HG03097 (cell line): ENCODE measurements around the gene FNDC5.

ENCODE experiments used
- ATAC-seq: cut with Tn5 transposase; IDR thresholded peaks from one replicate; pipeline ENCODE4 v1.9.1; 2021; ENCODE audit not compliant: unreplicated experiment, low FRiP score

FNDC5 gene

DNA sequence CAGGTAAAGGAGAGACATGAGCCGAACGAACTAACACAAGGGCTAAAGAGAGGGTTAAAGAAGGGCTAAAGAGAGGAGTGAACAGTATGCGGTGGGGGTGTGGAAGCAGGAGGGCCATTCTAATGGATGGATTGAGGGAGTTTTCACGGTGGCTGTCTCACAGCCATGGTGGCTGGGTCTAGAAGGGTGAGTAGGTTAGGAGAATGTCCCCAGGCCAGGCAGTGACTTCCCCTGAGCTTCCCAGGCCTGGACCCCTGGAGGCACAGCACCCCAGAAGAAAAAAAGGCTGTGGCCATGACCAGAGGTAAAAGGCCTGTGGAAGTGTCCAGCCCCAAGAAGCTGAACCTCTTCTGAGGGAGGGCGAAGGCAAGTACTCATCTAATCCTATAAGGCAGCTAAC is 3.6 kb downstream of the FNDC5 start:
- ATAC-seq = no peak

- no peak for ATAC-seq
Measured at GRCh38 chr1:32865639-32866405, 4.9 kb downstream of the FNDC5 start.

DNA sequence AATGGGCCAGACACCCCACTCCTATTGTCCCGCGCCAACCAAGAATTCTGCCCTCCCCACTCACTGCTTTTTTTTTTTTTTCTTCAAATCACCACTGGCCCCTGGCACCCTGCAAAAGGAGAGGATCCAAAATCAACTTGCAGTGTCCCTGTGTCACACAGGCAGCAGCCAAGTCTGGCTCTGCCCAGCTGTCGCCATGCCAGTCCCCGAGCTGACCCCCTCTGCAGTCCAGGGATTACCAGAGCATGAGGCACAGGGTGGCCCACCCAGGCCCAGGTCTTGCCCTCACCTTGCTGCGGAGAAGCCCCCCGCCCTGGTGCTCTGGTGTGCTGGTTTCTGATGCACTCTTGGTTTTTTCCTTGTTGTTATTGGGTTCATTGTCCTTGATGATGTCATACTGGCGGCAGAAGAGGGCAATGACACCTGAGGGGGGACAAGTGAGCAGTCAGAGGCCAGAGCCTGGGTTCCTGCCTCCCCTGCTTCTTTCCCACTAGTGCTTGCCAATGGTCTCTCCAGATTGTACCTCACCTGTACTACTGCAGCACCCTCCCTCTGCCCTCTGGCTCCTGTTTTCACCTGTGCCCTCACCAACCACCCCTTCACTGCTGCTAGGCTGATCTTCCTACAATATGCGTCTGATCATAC is 6.2 kb downstream of the FNDC5 start:
- no peak for ATAC-seq

DNA sequence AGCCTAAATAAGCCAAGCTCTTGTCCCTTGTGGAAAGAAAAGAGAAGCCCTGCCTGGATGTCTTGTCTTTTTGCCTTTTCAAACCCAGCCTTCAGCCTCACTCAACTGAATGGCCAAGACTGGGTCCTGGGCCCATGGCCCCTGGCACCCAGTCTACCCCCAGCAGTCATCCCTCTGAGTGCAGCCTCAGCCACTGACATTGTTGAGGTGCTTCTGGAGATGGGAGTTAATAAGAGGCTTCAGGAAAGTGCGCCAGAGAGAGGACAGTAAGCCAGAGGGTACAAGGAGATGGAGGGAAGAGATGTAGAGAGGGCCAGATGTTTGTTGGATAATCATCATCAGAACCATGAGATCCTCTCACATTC is 6.8 kb downstream of the FNDC5 start:
- ATAC-seq = no peak

DNA sequence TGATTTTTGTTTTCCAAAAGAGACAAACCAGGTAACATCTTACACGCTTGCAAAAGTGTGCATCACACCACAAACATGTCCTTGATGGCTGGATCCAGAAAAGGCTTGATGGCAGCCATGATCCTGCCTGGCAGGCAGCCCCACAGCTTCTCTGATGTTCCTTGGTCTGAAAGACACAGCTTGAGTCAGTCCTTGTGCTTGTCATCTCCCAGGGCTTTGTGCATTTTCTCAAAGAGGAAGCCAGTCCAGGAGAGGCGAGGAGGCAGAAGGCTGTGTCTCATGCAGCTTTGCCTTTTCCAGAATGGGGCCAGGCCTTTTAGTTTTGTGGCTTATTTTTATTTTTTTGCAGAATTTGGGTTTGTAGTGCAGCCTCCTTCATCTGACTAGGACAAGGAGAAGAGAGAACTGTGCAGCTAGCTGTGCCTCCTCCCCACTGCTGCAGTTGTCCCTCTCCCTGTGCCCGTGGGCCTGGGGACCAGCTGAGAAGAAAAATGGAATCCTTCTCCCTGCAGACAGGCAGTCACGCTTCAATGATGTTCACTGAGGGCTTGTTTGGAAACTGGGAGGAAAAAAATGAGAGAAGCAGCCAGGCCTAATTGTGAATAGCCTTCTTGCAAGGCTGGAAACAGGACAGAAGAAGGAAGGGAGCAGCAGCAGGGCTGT is 7.4 kb downstream of the FNDC5 start:
- ATAC-seq = no peak

GRCh38 chr1:32861904-32862695 is 8.6 kb downstream of the FNDC5 start:
- no peak for ATAC-seq

DNA sequence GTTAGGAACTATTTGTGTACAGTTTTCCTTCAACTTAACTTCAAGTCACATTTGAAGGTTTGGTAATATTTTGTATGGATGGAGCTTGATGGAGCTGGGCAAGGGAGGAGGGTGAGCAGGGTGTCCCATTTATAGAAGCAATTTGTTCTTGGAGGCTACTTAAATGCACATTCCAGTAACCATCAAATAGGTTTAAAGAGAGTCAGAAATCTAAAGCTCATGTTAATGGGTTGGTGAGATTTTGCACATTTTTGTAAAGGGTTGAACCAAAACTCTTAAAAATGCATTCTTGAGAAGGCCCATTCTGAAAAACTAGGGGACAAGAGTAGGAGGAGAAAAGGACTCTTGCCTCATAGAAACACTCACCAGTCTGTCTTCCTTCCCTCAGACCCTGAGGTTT is 10.1 kb downstream of the FNDC5 start:
- ATAC-seq = no peak

GRCh38 chr1:32859915-32860314 is 10.8 kb downstream of the FNDC5 start:
- ATAC-seq = no peak

DNA sequence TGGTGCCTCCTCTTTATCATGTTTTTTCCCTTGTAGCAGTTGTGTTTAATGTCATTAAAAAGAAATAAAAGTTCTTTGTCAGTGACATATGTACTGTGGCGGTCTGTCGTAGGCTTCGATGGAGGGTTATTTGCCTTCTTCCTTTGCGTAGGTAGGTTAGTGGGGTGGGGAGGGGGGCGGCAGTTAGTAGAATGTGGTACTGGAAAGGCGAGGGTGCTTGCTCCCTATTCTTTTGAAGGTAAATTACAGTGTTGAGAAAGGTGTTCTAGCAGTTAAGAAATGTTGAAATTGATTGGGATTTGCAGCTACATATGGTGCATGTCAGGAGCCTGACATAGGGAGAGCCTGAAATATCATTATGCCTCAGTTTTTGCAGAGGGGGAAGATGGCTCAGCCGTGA is 11.9 kb downstream of the FNDC5 start:
- no peak for ATAC-seq

- no peak for ATAC-seq
Measured at GRCh38 chr1:32858136-32858535, 12.6 kb downstream of the FNDC5 start.

GRCh38 chr1:32855861-32856617 is 14.7 kb downstream of the FNDC5 start:
- no peak for ATAC-seq

DNA sequence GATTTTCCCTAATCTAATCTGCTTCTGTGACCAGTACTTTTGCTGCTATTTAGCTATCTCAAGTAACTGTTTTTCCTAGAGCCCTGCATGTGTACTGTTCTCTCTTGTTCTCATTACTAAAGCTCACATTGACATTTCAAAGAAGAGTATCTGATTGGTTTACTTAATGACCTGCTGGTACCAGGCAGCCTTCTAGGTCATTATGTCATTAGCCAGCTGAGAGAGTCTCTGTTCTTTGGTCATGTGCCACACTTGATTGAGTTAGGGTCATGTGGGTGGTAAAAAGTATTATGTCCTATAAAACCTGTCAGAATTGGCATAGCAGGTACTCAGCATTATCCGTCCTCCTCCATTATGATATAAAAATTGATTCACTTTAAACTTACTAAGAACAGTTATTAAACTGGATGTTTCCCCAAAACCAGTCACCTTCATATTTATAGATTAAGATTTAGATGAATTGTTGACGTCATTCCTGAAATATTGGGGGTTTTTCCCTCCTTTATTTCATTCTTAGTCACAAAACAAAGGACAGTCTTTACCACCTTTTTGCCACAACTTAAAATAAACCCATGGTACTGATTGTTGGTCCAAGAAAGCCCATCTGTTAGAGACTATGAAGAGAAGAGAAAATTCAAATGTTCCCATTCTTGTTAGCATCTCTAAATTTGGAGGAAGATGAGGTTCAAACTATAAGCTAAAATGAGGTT is 22.2 kb downstream of the FNDC5 start:
- ATAC-seq = no peak

- no peak for ATAC-seq
Measured at GRCh38 chr1:32831878-32832277, 38.8 kb downstream of the FNDC5 start.

- no peak for ATAC-seq
Measured at GRCh38 chr1:32830092-32830852, 40.4 kb downstream of the FNDC5 start.

DNA sequence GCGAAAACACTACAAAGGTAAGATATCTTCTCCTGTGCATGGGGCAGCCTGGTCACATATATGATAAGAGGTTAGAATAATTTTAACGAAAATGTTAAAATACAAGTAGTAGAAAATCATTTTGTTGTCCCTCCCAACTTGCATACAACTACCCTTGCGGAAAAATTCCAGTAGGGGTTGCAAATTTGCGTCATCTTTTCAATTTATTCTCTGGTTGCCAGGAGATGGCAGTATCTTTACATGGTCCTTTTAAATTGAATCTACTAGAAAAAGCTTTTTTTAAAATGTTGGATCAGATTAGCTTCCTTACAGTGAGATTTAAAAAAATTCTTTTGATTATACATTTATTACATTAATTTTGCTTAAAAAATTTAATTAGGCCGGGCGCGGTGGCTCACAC is 42.4 kb downstream of the FNDC5 start:
- no peak for ATAC-seq

DNA sequence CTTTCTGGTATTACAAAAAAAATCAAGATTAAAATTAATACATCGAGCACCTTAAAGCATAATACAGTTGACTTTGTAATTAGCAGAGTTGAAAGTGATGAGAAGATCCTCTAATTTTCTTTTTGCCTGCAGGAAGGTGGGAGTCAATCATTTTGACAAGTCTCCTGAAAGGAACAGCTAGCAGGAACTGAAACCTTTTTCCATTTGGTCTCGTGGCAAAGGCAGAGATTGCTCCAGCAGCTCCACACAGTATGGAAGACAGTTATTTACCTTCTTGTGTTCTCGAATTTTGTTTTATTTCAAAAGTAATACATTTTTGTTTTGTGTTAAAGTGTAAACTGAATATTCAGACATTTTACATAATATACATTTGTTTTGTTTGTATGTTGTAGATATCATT is 45.5 kb downstream of the FNDC5 start:
- ATAC-seq = no peak

- ATAC-seq = no peak
Measured at GRCh38 chr1:32818804-32819541, 51.7 kb downstream of the FNDC5 start.
